HG03108 (cell line): Measurements from ENCODE around the gene CYB561.

Experiments
- ATAC-seq: cut with Tn5 transposase; IDR thresholded peaks from one replicate; pipeline ENCODE4 v1.9.1; 2021; ENCODE audit warnings: moderate library complexity; ENCODE audit not compliant: unreplicated experiment

Gene CYB561

DNA sequence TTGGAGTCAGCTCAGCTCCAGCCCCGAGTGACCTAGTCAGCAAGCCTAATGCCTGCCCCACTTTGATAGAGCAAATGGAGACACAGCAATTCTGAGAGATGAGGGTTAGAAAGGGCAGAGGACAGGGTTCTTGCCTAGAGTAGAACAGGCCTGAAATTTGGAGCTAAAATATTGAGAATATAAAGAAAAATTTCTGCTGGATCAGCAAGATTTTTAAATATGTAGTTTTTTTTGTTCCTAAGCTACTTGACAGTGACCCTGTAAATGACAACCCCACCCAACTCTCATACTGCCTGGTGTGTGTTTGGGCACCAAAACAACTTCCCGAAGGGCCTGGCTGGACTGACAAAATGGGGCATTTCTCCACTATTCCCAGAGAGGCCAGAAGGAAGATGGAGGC, 26.7 kb downstream of the CYB561 start:
- no peak for ATAC-seq

GRCh38 chr17:63418540-63418939, 27.6 kb downstream of the CYB561 start:
- no peak for ATAC-seq

DNA sequence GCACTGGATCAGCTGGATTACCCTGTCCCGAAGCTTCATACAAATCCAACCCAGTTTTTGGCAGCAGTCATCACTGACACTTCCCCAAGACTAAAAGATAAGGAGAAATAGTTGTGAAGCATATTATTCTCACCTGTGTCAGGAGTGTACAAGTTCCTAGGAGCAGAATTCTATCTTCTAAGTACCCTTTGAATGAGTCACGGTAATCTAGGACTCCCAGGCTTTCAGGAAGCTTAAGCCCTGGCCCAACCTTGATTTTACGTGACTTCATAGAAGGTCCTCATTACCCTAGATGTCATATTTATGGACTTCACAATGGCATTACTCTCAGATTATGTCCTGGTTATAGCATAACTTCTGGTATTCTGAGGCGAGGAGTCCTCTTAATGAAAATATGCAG, 31.9 kb downstream of the CYB561 start:
- ATAC-seq = no peak

DNA sequence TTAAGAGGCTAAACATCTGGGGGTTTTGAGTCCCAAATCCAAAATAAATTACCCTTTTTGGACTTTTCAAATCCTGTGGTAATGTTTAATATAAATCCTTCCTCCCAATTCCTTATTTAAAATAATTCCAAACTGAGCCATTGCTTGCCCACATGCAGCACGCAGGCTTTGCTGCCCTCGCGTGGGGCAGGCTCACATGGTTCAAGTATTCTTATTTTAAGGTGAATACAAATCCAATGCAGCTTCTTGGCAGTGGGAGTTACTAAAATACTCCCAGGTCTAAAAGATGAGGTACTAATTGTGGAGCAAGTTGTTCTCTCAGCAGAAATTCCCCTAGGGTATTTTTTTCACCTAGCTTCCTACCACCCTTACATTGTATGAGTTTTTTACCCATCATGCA, 33.0 kb downstream of the CYB561 start:
- no peak for ATAC-seq

DNA sequence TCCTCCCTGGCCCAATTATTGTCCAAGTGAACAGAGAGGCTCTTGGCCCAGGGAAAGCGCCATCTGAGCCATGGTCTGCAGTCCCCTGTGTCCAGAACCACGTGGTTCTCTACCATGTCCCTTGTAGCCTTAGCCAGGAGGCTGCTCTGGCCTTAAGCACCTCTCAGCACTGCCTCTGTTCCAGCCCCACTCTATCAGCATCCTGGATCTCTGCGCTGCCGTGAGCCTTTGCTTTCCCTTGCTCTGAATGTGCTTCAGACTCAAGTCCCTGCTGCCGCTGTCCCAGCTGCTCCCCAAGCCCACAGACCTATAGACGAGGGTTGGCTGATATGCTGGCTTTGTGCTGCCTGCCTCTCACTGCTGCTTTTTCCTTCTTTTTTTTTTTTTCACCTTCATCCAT, 33.9 kb downstream of the CYB561 start:
- no peak for ATAC-seq

GRCh38 chr17:63407741-63408330, 38.3 kb downstream of the CYB561 start:
- ATAC-seq = no peak

GRCh38 chr17:63406689-63407330, 39.3 kb downstream of the CYB561 start:
- ATAC-seq = peak; percentile 69

DNA sequence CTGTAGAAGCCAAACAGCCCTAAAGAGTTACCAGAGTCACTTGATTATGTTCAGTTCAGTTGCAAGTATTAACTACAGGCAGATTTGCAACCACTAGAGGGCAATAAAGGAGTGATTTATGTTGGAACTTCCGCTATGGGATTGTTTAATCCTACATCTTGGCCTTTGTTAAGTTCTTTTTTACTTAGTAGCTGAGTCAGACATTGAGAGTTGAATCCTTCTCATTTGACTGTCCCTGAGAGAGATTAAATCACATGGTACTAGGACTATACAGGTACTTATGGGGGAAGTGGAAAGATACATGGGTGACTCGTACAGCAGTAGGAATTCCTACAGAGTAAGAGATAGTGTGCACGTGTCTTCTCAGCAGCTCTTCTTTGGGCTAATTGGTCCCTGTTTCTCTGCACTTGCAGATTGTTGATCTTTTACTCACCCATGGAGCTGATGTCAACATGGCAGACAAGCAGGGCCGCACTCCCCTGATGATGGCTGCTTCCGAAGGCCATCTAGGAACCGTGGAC, 40.3 kb downstream of the CYB561 start:
- no peak for ATAC-seq

- no peak for ATAC-seq
Observed at GRCh38 chr17:63405020-63405419, 41.1 kb downstream of the CYB561 start.

DNA sequence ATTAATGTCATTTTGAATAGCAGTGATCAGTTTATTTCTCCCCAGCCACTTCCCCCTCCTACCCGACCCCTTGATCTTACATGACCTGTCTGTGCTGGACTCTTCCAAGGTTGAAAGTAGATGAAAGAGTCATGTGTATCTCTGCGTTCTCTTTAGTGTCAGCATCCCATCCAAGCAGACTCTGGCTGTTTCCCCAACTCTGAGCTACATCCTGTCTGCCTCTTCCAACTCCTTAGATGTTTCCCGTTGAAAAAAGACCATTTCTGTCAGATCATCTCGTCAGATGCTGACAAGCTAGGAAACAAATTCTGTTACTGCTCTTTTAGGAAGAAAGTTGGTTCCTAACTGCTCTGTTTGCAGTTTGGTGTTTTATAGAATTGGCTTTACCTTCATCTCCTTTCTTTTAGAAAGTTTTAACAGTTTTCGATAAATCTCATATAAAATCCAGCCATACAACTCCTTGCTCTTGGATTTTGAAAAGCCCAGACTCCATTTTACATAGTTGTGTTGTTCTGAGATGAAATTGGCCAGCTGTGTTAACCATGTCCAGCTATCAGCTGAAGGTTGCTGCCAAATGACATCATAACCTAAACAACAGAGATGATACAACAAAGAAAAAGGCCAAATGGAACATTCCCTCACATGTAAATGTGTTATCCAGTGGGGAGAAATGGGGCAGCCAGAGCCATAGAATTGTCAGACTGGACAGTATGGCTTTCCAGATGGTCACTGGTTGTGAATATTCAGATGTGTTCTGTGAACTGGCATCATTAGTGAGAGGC, 43.5 kb downstream of the CYB561 start:
- ATAC-seq = no peak

GRCh38 chr17:63399856-63400255, 46.2 kb downstream of the CYB561 start:
- ATAC-seq = no peak

DNA sequence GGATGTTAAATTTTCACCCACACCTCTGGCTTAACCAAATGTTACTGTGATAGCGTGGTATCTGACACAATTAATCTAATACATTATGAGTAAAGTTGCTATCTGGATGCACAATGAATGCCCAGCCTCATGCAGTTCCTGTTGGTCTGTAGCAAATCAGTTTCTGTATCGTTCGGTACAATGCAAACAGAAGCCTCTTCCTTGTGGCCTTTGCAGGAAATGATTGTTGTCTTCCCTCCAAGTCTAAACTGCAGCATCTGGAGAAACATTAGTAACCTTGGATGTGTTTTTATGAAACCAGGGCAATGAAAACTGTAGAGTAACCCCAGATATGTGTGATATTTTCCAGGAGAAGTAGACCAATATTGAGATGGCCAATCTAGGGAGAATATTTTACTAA, 46.8 kb downstream of the CYB561 start:
- ATAC-seq = no peak

DNA sequence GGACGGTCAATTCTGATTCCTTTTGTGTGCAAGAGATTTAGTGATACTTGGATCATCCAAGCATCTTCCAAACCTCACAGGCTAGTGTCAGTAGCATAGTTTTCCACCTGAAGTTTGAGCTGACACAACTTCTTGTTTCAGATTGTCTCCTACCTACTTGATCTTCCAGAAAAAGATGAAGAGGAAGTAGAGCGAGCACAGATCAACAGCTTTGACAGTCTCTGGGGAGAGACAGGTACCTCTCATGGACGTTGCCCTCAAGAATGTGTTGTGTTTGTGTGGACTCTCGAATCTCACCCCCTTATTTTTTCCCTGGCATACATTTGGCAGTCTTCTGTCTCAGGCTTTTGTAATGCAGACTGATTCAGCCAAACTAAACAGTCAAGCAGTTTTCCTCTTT, 47.4 kb downstream of the CYB561 start:
- ATAC-seq = no peak

GRCh38 chr17:63395075-63395805, 50.9 kb downstream of the CYB561 start:
- no peak for ATAC-seq

GRCh38 chr17:63390090-63390489, 56.0 kb downstream of the CYB561 start:
- ATAC-seq = no peak

DNA sequence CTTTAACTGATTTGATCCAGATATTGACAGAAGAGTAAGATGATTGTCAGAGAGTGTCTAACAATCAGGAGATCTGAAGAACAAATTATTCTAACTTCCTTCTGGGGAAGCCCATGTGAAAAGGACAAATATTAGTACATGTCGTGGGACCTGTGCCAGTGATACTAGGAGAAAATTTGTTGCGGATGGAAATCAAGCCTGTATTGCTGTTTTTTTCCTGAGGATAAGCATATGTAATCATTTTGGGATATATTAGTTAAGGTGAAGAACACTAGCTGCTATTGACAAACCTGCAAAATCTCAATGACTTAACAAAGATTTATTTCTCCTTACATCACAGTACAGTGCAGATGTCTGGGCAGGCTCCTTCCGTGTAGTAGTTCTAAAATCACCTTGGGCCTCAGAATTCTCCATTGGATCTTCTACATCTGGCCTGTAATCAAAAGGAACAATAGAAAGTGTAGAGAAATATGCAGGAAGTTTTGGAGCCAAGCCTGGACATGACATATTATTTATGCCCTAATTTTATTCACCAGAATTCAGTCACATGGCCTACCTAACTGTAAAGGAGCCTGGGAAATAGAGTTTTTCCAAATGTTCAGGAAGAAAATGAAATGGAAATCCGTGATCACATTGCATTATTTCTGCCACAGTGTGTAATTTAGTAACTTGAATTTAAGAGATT, 58.3 kb downstream of the CYB561 start:
- no peak for ATAC-seq

DNA sequence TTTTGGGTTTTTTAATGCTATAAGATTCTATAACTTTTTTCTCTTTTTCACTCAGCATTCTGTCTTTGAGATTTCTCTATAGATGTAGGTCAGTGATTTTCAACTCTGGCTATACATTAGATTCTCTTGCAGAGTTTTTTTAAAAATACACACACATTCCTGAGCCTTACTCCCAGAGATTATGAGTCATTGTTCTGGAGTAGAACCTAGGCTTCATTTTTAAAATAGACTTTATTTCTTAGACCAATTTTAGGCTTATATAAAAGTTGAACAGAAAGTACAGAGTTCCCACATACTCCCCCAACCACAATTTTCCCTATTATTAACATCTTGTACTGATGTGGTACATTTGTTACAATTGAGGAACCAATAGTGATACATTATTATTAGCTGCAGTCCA, 63.3 kb downstream of the CYB561 start:
- no peak for ATAC-seq
